AG10803 (cell line): ENCODE data around the gene JOSD1.

Source experiments
- DNase-seq: peaks from one replicate; pipeline ENCODE4 v3.0.0; 2010; ENCODE audit warnings: low read depth
- H3K4me3 ChIP-seq: 2 replicates; pipeline ENCODE4 v1.5.1; 2011; ENCODE audit warnings: mild to moderate bottlenecking, low read length, control low read depth
- CTCF ChIP-seq: conservative IDR thresholded peaks from 2 replicates; pipeline ENCODE4 v1.5.1; 2011; ENCODE audit warnings: mild to moderate bottlenecking, low read length, control low read depth, inconsistent platforms

Gene JOSD1

GRCh38 chr22:38737302-38738060 lies 36.7 kb upstream of the JOSD1 start:
- DNase-seq: no peak
- H3K4me3 ChIP-seq: no peak overlapping the region
- no peak for TF ChIP-seq CTCF

GRCh38 chr22:38736257-38736570 lies 35.5 kb upstream of the JOSD1 start:
- TF ChIP-seq CTCF: no peak
- H3K4me3 ChIP-seq: no peak overlapping the region
- no peak for DNase-seq

- DNase-seq: no peak
- H3K4me3 ChIP-seq: no peak overlapping the region
- no peak for TF ChIP-seq CTCF
Measured at GRCh38 chr22:38735465-38736256, 34.9 kb upstream of the JOSD1 start.

- no peak for DNase-seq
- TF ChIP-seq CTCF: no peak
- H3K4me3 ChIP-seq: no peak overlapping the region
Measured at GRCh38 chr22:38735126-38735464, 34.4 kb upstream of the JOSD1 start.

- no peak for TF ChIP-seq CTCF
Measured at GRCh38 chr22:38734421-38735100, 33.8 kb upstream of the JOSD1 start.

GRCh38 chr22:38733724-38734381 lies 33.1 kb upstream of the JOSD1 start:
- no peak overlapping the region for H3K4me3 ChIP-seq
- TF ChIP-seq CTCF: no peak
- peak; percentile 23 for DNase-seq

More at GRCh38 chr22:38734421-38735100, 33.8 kb upstream of the JOSD1 start:
- no peak overlapping the region for H3K4me3 ChIP-seq
- DNase-seq: no peak
